Dermis blood vessel endothelial cell (primary cell): ENCODE measurements around the gene KCNQ1. TPM values are rescaled to one million over a fixed set of nuclear protein-coding genes. Genes with fewer than 3 reads are reported as not detected.

Experiments used
- DNase-seq: peaks from one replicate; pipeline ENCODE4 v3.0.0; 2010
- total RNA-seq: library from RNA; depleted of rRNA; stranded (reverse); fragments of >200 nt; gene quantifications from 2 replicates; pipeline ENCODE4 v1.2.3, GENCODE V29; 2014

Gene KCNQ1
- total RNA-seq, 1 donor from 2014 or later = 0.34 TPM

- no peak for DNase-seq
These were observed 314.7 kb downstream of the KCNQ1 start for GRCh38 chr11:2759228-2760195.

GRCh38 chr11:2760196-2760871, 315.5 kb downstream of the KCNQ1 start:
- DNase-seq = no peak

- DNase-seq = no peak
These were observed 316.6 kb downstream of the KCNQ1 start for GRCh38 chr11:2761131-2762030.

- DNase-seq = no peak
These were observed 317.2 kb downstream of the KCNQ1 start for GRCh38 chr11:2762031-2762380.

- DNase-seq = no peak
These were observed 317.6 kb downstream of the KCNQ1 start for GRCh38 chr11:2762451-2762850.

GRCh38 chr11:2763984-2764383, 319.2 kb downstream of the KCNQ1 start:
- DNase-seq = peak; percentile 6

- no peak for DNase-seq
These were observed 320.7 kb downstream of the KCNQ1 start for GRCh38 chr11:2765491-2765890.

GRCh38 chr11:2766166-2766565, 321.4 kb downstream of the KCNQ1 start:
- no peak for DNase-seq

- no peak for DNase-seq
These were observed 322.3 kb downstream of the KCNQ1 start for GRCh38 chr11:2767071-2767470.

GRCh38 chr11:2767801-2768200, 323.0 kb downstream of the KCNQ1 start:
- DNase-seq = no peak

- no peak for DNase-seq
These were observed 323.9 kb downstream of the KCNQ1 start for GRCh38 chr11:2768471-2769408.

GRCh38 chr11:2769409-2770095, 324.7 kb downstream of the KCNQ1 start:
- DNase-seq = no peak

GRCh38 chr11:2770096-2770751, 325.4 kb downstream of the KCNQ1 start:
- DNase-seq = no peak

GRCh38 chr11:2770761-2771301, 326.0 kb downstream of the KCNQ1 start:
- DNase-seq = no peak

- no peak for DNase-seq
These were observed 327.1 kb downstream of the KCNQ1 start for GRCh38 chr11:2771758-2772466.

- DNase-seq = no peak
These were observed 327.8 kb downstream of the KCNQ1 start for GRCh38 chr11:2772544-2773031.

GRCh38 chr11:2774173-2775082, 329.6 kb downstream of the KCNQ1 start:
- no peak for DNase-seq

- DNase-seq = no peak
These were observed 330.3 kb downstream of the KCNQ1 start for GRCh38 chr11:2775083-2775625.
